HG03159 (cell line): ENCODE measurements around the gene CCDC63.

Experiments
- ATAC-seq: cut with Tn5 transposase; IDR thresholded peaks from one replicate; pipeline ENCODE4 v1.9.1; 2021; ENCODE audit warnings: mild to moderate bottlenecking, moderate library complexity; ENCODE audit not compliant: unreplicated experiment

CCDC63 gene

GRCh38 chr12:110846615-110847566 lies at the start of gene CCDC63:
TSS of gene CCDC63 (plus strand) at chr12:110846987. CDS start at chr12:110852955, 5,968 bp downstream.
- ATAC-seq, result no peak

- no peak for ATAC-seq
Measured at GRCh38 chr12:110798461-110798860, 48.3 kb upstream of the CCDC63 start.

GRCh38 chr12:110802489-110802888 lies 44.3 kb upstream of the CCDC63 start:
- no peak for ATAC-seq

- no peak for ATAC-seq
Measured at GRCh38 chr12:110804406-110804805, 42.4 kb upstream of the CCDC63 start.

GRCh38 chr12:110807640-110808039 lies 39.1 kb upstream of the CCDC63 start:
- no peak for ATAC-seq

GRCh38 chr12:110809149-110809548 lies 37.6 kb upstream of the CCDC63 start:
- ATAC-seq, result no peak

- ATAC-seq, result no peak
Measured at GRCh38 chr12:110811972-110812371, 34.8 kb upstream of the CCDC63 start.

- no peak for ATAC-seq
Measured at GRCh38 chr12:110813285-110813684, 33.5 kb upstream of the CCDC63 start.

GRCh38 chr12:110813756-110814155 lies 33.0 kb upstream of the CCDC63 start:
- ATAC-seq, result no peak

GRCh38 chr12:110816248-110816647 lies 30.5 kb upstream of the CCDC63 start:
- ATAC-seq, result no peak

GRCh38 chr12:110816779-110817178 lies 30.0 kb upstream of the CCDC63 start:
- ATAC-seq, result no peak

GRCh38 chr12:110818511-110818910 lies 28.3 kb upstream of the CCDC63 start:
- ATAC-seq, result no peak

- no peak for ATAC-seq
Measured at GRCh38 chr12:110819150-110819549, 27.6 kb upstream of the CCDC63 start.

- no peak for ATAC-seq
Measured at GRCh38 chr12:110819646-110820045, 27.1 kb upstream of the CCDC63 start.

GRCh38 chr12:110821917-110822316 lies 24.9 kb upstream of the CCDC63 start:
- no peak for ATAC-seq

- no peak for ATAC-seq
Measured at GRCh38 chr12:110822821-110823415, 23.9 kb upstream of the CCDC63 start.

- ATAC-seq, result no peak
Measured at GRCh38 chr12:110824342-110824741, 22.4 kb upstream of the CCDC63 start.

GRCh38 chr12:110825530-110825929 lies 21.3 kb upstream of the CCDC63 start:
- ATAC-seq, result no peak

- ATAC-seq, result peak; percentile 77
Measured at GRCh38 chr12:110826592-110827200, 20.1 kb upstream of the CCDC63 start.

- no peak for ATAC-seq
Measured at GRCh38 chr12:110829308-110829707, 17.5 kb upstream of the CCDC63 start.

GRCh38 chr12:110836291-110836690 lies 10.5 kb upstream of the CCDC63 start:
- ATAC-seq, result no peak

GRCh38 chr12:110841007-110841406 lies 5.8 kb upstream of the CCDC63 start:
- ATAC-seq, result no peak
